Upper lobe of left lung (tissue), 6 donors: ENCODE data around the gene DLGAP1. TPM values are rescaled to one million over a fixed set of nuclear protein-coding genes. Genes with fewer than 3 reads are reported as not detected.

ENCODE experiments used
- ATAC-seq, 2 donors: fragments of 200-7000 bp; cut with Tn5 transposase; one replicate each; pipeline ENCODE4 v1.9.1; 2022; ENCODE audit warnings: mild to moderate bottlenecking in 2 of 2, moderate library complexity in 2 of 2; ENCODE audit not compliant: low FRiP score in 2 of 2
- DNase-seq, 2 donors: peaks; one replicate each; pipeline ENCODE4 v3.0.0-alpha.2; 2019 to 2020
- H3K27ac ChIP-seq, 4 donors: fragments of 200-600 bp; sonication (generic); one replicate each; pipeline ENCODE4 v1.5.1; 2016 to 2019
- H3K27me3 ChIP-seq, 4 donors: fragments of 200-600 bp; sonication (generic); one replicate each; pipeline ENCODE4 v1.5.1; 2017 to 2019
- H3K36me3 ChIP-seq, 4 donors: fragments of 200-600 bp; sonication (generic); one replicate each; pipeline ENCODE4 v1.5.1; 2016 to 2019
- H3K4me1 ChIP-seq, 4 donors: fragments of 200-600 bp; sonication (generic); one replicate each; pipeline ENCODE4 v1.5.1; 2018 to 2019
- H3K4me3 ChIP-seq, 4 donors: fragments of 200-600 bp; sonication (generic); one replicate each; pipeline ENCODE4 v1.5.1; 2017 to 2019; ENCODE audit warnings: mild to moderate bottlenecking in 2 of 4, moderate library complexity in 1 of 4
- H3K9me3 ChIP-seq, 4 donors: fragments of 200-600 bp; sonication (generic); one replicate each; pipeline ENCODE4 v1.5.1; 2018 to 2019
- EP300 ChIP-seq, 4 donors: sonication (generic); formaldehyde crosslinking; IDR thresholded peaks; one replicate each; pipeline ENCODE4 v1.5.1; 2017; ENCODE audit warnings: antibody characterized with exemption in 4 of 4, control low read depth in 2 of 4
- POLR2A ChIP-seq, 4 donors: fragments of 450-650 bp; IDR thresholded peaks; one replicate each; pipeline ENCODE4 v1.5.1; 2016 to 2017; ENCODE audit warnings: antibody characterized with exemption in 4 of 4, mild to moderate bottlenecking in 2 of 4
- POLR2AphosphoS5 ChIP-seq, 2 donors: sonication (generic); formaldehyde crosslinking; IDR thresholded peaks; one replicate each; pipeline ENCODE4 v1.5.1; 2017; ENCODE audit warnings: antibody characterized with exemption in 2 of 2
- WGBS, 2 donors: methylation state at CpG; one replicate each; pipeline ENCODE4 v1.1.5; 2017 to 2018; 5-methylcytosine and 5-hydroxymethylcytosine counted together
- total RNA-seq, 6 donors: library from RNA; depleted of rRNA in 4 of 6; stranded (reverse); fragments of >200 nt in 4 of 6; gene quantifications; one replicate each; pipeline versions ENCODE4 v1.1.0 to v1.2.1, GENCODE V29; 2016 to 2021
- TF ChIP-seq, protein P1 (sequence below), 6 experiments: fragments of 450-650 bp in 4 of 6; fragments of 200-600 bp in 2 of 6; sonication (generic) in 2 of 6; IDR thresholded peaks; one replicate each; pipeline ENCODE4 v1.5.1; 2016 to 2019; ENCODE audit warnings: antibody characterized with exemption in 6 of 6
- donor health status: DM: no; HTN: no; CAD: no; lungs with moderate emphysema.
- donor health status: DM: no; HTN: yes; CAD: no; lungs with severe emphysema.

Gene DLGAP1
- total RNA-seq, 6 donors from 2014 or later = 2.1 to 4.6 (median 3.6) TPM

DNA sequence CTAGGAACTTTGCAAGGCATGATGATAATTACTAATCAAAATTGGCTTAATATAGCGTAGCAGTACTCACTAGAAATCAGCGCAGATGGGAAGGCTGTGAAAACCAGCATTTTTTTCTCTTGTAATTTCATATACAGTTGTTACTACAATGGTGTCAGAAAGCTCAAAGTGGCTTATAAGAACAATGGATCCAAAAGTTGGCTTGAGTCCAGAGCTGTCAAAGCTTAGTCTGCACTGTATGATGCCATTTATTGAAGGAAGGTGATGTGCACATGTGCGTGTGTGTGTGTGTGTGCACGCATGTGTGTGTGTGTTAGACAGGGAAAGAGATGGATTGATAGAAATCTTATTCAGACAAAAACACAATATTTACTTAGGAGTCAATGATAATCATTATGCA, 663.9 kb downstream of the DLGAP1 start:
- DNase-seq = no peak
- Histone ChIP-seq H3K27me3 (no peaks in the 10 kb centered on the region), H3K9me3 (no peaks in the 10 kb centered on the region), H3K4me1 (no peaks in the 10 kb centered on the region), H3K4me3 (no peak overlapping the region), H3K36me3 (no peaks in the 10 kb centered on the region), H3K27ac (no peak overlapping the region)
- WGBS, 2 donors = 51 to 56% methylated on average over 4 of the region's 4 CpGs
- TF ChIP-seq POLR2A (IDR thresholded peaks at IDR 0.05) (no peak), POLR2AphosphoS5 (IDR thresholded peaks at IDR 0.05) (no peak), EP300 (IDR thresholded peaks at IDR 0.05) (no peak)
- TF ChIP-seq, protein P1, sequence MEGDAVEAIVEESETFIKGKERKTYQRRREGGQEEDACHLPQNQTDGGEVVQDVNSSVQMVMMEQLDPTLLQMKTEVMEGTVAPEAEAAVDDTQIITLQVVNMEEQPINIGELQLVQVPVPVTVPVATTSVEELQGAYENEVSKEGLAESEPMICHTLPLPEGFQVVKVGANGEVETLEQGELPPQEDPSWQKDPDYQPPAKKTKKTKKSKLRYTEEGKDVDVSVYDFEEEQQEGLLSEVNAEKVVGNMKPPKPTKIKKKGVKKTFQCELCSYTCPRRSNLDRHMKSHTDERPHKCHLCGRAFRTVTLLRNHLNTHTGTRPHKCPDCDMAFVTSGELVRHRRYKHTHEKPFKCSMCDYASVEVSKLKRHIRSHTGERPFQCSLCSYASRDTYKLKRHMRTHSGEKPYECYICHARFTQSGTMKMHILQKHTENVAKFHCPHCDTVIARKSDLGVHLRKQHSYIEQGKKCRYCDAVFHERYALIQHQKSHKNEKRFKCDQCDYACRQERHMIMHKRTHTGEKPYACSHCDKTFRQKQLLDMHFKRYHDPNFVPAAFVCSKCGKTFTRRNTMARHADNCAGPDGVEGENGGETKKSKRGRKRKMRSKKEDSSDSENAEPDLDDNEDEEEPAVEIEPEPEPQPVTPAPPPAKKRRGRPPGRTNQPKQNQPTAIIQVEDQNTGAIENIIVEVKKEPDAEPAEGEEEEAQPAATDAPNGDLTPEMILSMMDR (IDR thresholded peaks at IDR 0.05) = no peak
- ATAC-seq = no peak

DNA sequence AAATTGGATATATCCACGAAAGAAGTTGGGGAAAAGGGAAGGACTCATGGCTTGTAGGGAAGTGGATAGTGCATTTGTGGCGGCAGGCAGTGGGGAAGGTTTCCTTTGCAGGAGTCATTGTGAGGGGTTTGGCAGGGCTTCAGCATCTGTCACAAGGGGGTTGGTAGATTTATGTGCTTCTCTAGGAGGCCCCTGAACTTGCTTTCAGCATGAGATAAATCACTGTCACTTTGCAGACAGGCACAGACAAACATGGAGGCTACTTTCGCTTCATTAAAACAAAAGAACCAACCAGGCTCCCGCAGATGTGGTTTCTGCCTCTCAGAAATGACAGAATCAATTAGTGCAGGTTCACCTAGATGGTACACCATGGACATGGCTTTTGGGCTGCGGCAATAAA, 664.4 kb downstream of the DLGAP1 start:
- H3K4me3 ChIP-seq = no peak overlapping the region
- H3K36me3 ChIP-seq = no peaks in the 10 kb centered on the region
- H3K27ac ChIP-seq = no peak overlapping the region
- no peak for TF ChIP-seq POLR2AphosphoS5 (IDR thresholded peaks at IDR 0.05)
- TF ChIP-seq POLR2A (IDR thresholded peaks at IDR 0.05) = no peak
- TF ChIP-seq, protein P1 (IDR thresholded peaks at IDR 0.05) = no peak
- no peak for TF ChIP-seq EP300 (IDR thresholded peaks at IDR 0.05)
- ATAC-seq = no peak
- H3K9me3 ChIP-seq = no peaks in the 10 kb centered on the region
- no peaks in the 10 kb centered on the region for H3K4me1 ChIP-seq
- DNase-seq = no peak
- no peaks in the 10 kb centered on the region for H3K27me3 ChIP-seq
- WGBS, 2 donors = 41 to 45% methylated on average over 5 of the region's 5 CpGs

DNA sequence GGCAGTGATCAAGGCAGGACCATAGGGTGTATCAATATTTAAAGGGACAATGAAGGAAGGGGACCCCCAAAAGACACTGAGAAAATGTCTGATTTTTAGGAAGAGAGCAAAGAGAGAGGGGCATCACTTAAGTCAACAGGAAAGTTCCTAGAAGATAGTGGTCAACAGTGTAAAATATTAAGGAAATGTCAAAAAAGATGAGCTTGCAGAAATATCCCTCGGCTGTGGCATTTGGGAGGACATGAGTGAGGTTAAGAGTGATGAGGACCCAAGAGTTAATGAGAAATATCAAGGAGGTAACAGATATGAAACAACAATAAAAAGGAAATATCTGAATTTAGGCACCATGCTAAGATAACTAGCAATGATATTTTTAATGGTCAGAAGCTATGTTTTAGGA, 665.6 kb downstream of the DLGAP1 start:
- Histone ChIP-seq H3K36me3 (no peaks in the 10 kb centered on the region), H3K4me3 (no peak overlapping the region), H3K27me3 (no peaks in the 10 kb centered on the region), H3K4me1 (no peaks in the 10 kb centered on the region), H3K9me3 (peaks cover 0 to 6% (median 0%) of the 10 kb centered on the region in 4 donors), H3K27ac (no peak overlapping the region)
- TF ChIP-seq EP300 (IDR thresholded peaks at IDR 0.05) = no peak
- DNase-seq (no peak), ATAC-seq (no peak)
- 73 to 82% methylated on average over 1 of the region's 1 CpG for WGBS, 2 donors

DNA sequence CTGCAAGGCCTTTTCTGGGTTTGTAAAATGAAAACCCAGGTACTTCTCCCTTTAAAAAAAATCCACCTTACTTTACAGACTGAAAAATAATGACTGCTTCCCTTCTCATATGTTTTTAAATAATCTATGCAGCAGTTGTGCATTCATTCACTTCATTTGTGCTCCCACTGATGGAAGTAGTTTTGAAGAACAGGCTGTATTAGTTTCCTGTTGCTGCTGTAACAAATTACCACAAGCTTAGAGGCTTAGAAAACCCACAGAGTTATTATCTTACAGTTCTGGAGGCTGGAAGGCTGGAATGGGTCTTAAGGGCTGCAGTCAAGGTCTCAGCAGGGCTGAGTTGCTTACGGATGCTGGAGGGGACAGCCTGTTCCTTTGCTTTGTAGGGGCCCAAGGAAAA, 670.2 kb downstream of the DLGAP1 start:
- H3K27ac ChIP-seq = no peak overlapping the region
- H3K4me3 ChIP-seq = no peak overlapping the region
- H3K4me1 ChIP-seq = no peaks in the 10 kb centered on the region
- TF ChIP-seq, protein P1 (IDR thresholded peaks at IDR 0.05) = no peak
- no peak for TF ChIP-seq POLR2AphosphoS5 (IDR thresholded peaks at IDR 0.05)
- TF ChIP-seq EP300 (IDR thresholded peaks at IDR 0.05) = no peak
- no peak for TF ChIP-seq POLR2A (IDR thresholded peaks at IDR 0.05)
- 94 to 100% methylated on average over 1 of the region's 1 CpG for WGBS, 2 donors
- H3K36me3 ChIP-seq = no peaks in the 10 kb centered on the region
- H3K27me3 ChIP-seq = no peaks in the 10 kb centered on the region
- peaks cover 0 to 6% (median 0%) of the 10 kb centered on the region in 4 donors for H3K9me3 ChIP-seq
- ATAC-seq = no peak
- no peak for DNase-seq

DNA sequence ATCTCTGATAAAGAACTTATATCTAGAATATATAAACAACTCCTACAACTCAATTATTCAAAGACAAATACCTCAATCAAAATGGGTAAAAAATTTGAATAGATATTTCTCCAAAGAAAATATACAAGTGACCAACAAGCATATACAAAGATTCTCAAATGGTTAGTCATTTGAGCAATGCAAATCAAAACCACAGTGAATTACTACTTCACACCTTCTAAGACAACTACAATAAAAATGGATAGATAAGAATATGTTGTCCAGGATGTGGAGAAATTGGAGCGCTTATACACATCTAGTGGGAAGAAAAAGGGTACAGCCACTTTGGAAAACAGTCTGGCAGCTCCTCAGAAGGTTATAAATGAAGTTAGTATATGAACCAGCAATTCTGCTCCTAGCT, 672.2 kb downstream of the DLGAP1 start:
- WGBS, 2 donors = 85 to 89% methylated on average over 1 of the region's 1 CpG
- ATAC-seq (no peak), DNase-seq (no peak)
- Histone ChIP-seq H3K9me3 (peaks cover 0 to 6% (median 0%) of the 10 kb centered on the region in 4 donors), H3K27me3 (no peaks in the 10 kb centered on the region), H3K4me3 (no peak overlapping the region), H3K27ac (no peak overlapping the region), H3K36me3 (no peaks in the 10 kb centered on the region), H3K4me1 (no peaks in the 10 kb centered on the region)
- TF ChIP-seq EP300 (IDR thresholded peaks at IDR 0.05) = no peak

DNA sequence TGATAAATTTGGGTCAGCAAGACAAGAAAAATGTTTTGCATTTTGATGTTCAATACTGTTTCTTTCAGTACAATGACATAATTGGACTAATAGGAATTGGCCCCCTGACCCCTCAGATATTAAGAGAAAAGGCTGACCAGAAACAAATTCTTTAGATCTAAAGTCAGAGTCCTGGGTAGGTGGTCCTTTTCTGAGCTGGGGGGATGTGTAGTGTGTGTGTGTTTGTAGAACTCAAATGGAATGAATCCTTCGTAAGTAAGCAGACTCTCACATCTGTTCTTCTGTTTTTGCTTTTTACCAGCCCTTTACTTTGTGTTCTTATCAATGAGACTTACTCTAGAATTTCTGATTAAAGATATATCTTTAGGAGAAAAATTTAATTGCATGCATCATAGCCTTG, 677.4 kb downstream of the DLGAP1 start:
- Histone ChIP-seq H3K4me1 (peaks cover 2 to 11% (median 8%) of the 10 kb centered on the region in 4 donors), H3K36me3 (no peaks in the 10 kb centered on the region), H3K27me3 (no peaks in the 10 kb centered on the region), H3K9me3 (no peaks in the 10 kb centered on the region), H3K27ac (no peak overlapping the region), H3K4me3 (no peak overlapping the region)
- ATAC-seq (no peak), DNase-seq (no peak)
- TF ChIP-seq, protein P1 (IDR thresholded peaks at IDR 0.05) = no peak
- TF ChIP-seq POLR2A (IDR thresholded peaks at IDR 0.05) (no peak), EP300 (IDR thresholded peaks at IDR 0.05) (no peak), POLR2AphosphoS5 (IDR thresholded peaks at IDR 0.05) (no peak)
- WGBS, 2 donors = 90 to 97% methylated on average over 1 of the region's 1 CpG
